Activated gamma-delta T cell treated with anti-CD3 and anti-CD28 coated beads, Interleukin-2, amount 50 U/mL, for 16 hours (primary cell): ENCODE results near the gene CEACAM3.

Experiments
- DNase-seq: peaks from one replicate; pipeline ENCODE4 v3.0.0-alpha.2; 2020; ENCODE audit warnings: low read depth

CEACAM3 gene

GRCh38 chr19:41845001-41845050 lies 48.4 kb downstream of the CEACAM3 start, which contains the start of gene DMRTC2:
Gene DMRTC2, plus strand, starts transcription at chr19:41845042. Its CDS starts 2,387 bp downstream, at chr19:41847429.
- no peak for DNase-seq

- DNase-seq, result no peak
These were observed 48.7 kb downstream of the CEACAM3 start for GRCh38 chr19:41845051-41845590.

GRCh38 chr19:41847351-41848105 lies 51.1 kb downstream of the CEACAM3 start:
- no peak for DNase-seq

- DNase-seq, result no peak
These were observed 52.3 kb downstream of the CEACAM3 start for GRCh38 chr19:41848666-41849065.

DNA sequence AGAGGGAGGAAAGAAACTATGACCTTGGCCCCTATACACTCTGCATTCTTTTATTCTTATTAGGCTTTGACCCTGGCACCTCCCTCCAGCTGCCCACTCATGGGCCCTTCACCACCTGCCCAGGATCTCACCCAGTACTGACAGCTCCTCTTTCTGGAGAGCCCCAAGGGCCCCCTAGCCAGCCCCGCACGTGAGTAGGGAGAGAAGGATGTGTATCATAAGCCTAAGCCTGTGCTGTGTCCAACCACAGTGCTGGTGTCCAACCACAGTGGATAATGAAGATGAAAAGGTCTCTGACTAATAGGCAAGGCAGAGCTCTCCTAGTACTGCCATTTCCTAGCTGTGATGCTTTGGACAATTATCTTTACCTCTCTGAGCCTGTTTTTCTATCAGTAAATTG lies 52.7 kb downstream of the CEACAM3 start:
- DNase-seq, result no peak

GRCh38 chr19:41850381-41850780 lies 54.0 kb downstream of the CEACAM3 start:
- no peak for DNase-seq

DNA sequence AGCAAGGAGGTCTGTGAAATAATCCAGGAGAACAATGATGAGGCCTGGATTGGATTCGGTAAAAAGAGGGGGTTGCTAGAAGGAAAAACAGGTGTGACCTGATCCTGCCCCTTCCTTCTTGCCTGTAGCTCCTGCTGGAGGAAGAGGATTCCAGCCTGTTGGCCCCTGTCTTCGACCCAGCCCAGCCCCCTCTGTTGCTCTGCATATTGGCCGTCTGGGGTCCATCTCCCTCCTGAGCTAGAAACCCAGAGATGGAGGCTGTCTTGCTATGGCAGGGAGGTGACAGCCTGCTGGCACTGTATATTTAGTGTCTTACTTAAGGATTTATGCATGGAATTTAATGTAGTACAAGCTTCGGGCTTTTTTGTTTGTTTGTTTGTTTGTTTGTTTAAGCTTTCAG lies 55.1 kb downstream of the CEACAM3 start:
- DNase-seq, result no peak

DNA sequence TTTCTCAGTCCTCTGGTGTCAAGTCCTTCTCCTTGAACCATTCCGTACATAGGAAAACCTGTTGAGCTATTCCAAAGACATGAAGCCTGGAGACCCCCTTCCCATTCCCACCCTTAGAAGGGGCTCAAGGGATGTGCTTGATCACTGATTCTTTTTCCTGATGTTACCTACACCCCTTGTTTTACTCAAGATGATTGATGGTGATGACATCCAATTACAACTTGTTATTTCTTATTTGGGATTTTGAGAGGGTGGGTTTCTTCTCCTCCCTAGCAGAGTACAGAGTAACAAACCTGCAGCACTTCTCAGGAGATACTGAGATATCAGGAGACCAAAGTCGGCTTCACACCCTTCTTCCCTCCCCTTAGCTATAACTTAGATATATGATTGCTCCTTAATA lies 57.0 kb downstream of the CEACAM3 start:
- no peak for DNase-seq

DNA sequence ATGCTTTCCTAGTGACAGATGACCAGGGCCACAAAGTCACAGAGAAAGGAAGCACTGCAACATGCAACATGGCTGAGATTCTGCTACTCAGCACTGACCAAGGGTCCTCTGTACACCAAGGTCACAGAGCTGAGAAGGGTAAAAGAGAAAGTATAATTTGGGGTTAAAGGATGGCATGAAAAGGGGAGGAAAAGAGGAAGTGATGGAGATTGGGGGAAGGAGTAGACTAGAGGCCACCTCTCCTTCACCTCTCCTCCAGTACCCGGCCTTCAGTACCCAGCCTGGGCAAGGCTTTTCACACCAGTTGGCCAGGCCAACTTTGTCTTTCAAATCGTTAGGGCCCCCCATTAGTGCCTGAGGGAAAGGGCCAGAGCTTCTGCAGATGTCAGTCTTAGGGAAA lies 57.4 kb downstream of the CEACAM3 start:
- DNase-seq, result no peak

GRCh38 chr19:41859213-41859617 lies 62.8 kb downstream of the CEACAM3 start:
- DNase-seq, result no peak

DNA sequence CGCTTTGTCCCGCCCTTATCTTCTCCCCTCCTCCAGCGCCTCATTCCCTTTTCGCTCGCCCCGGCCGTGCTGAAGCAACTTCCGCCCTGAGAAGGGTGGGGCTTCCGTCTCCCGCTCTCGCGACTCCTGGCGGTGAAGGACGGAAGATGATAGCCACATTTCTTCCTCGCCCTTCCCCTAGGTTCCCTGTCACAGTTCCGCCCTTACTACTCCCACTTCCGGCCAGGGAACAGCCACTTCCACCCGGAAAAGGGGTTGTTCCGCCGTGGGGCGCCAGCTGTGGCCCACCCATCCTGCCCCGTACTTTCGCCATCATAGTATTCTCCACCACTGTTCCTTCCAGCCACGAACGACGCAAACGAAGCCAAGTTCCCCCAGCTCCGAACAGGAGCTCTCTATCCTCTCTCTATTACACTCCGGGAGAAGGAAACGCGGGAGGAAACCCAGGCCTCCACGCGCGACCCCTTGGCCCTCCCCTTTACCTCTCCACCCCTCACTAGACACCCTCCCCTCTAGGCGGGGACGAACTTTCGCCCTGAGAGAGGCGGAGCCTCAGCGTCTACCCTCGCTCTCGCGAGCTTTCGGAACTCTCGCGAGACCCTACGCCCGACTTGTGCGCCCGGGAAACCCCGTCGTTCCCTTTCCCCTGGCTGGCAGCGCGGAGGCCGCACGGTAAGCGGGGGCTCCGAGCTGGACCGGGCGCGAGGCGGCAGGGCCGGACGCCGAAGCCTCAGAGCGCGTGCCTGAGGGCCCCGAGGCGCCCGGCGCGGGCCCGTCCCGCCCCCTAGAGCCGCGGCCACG lies 63.4 kb downstream of the CEACAM3 start, which contains the start of gene RPS19:
Gene RPS19 (plus strand): TSS at position 638 of the 801 bp plus-strand sequence. CDS start 520 bp downstream, outside the sequence.
- peak; percentile 97 for DNase-seq

GRCh38 chr19:41860419-41861115 lies 64.2 kb downstream of the CEACAM3 start:
- no peak for DNase-seq
